NCI-H146 treated with DMSO at 0.1 percent for 48 hours (cell line): ENCODE data around the gene CYP2E1.
"Not testable (repeated sequence)": the region's sequence is repeated elsewhere in the genome, so short reads cannot be mapped to it uniquely, and the experiment has no call there.

Experiments used
- DNase-seq: peaks from one replicate; lab custom pipeline; 2025; ENCODE audit not compliant: unreplicated experiment; lab: John Stamatoyannopoulos, UW

Gene CYP2E1

GRCh38 chr10:133528296-133528844, 1.2 kb downstream of the CYP2E1 start:
- DNase-seq, result no peak

DNA sequence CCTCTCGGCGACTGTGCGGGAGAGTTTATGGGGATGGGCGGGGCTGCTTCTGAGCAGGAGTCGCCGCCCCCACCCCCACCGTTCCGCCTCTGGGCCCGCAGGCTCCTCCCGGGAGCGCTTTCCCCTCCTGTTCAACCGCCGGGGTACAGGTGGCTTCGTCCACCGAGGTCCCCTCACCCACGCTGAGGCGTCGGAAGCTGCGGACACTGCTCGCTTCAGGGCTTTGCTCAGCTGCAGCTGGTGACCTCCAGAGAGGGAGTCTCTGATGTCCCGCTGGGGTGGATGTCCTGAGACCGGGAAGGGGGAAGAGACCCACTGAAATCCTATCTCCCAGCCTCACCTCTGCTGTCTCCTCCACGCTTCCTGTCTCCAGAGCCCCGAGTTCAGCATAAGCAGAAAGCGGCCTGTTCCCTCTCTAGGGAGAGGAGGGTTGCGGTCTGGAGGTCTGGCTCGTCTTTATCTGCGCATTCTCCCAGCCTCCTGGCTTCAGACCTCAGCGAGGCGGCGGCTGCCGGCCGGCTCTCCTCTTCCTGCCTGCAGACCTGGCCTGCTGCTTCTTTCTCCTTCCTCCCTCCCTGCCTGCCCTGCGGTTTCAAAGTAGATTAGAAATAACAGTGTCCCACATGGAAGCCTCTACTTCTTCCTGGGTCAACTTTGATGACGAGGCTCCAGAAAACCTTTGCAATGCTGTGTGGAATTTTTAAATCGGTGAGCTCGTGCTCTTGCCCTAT, 1.8 kb downstream of the CYP2E1 start:
- no peak for DNase-seq

DNA sequence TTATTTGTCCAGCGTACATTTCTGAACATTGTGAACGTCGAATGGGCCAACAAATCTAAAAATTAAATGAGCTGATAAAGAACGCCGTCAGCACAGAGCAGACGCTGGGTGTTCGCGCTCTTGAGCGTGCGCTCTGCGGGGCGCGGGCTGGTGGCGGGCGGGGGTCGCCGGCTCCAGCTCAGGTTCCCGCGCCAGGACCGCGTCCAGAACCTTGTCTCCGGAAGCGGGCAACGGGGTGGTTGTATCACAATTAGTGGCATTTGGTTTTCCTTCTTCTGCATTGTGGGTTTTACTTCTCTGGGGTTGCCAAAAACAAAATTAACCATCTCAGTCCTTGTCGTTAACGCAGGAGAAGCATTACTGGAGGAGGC, 2.4 kb downstream of the CYP2E1 start:
- no peak for DNase-seq

DNA sequence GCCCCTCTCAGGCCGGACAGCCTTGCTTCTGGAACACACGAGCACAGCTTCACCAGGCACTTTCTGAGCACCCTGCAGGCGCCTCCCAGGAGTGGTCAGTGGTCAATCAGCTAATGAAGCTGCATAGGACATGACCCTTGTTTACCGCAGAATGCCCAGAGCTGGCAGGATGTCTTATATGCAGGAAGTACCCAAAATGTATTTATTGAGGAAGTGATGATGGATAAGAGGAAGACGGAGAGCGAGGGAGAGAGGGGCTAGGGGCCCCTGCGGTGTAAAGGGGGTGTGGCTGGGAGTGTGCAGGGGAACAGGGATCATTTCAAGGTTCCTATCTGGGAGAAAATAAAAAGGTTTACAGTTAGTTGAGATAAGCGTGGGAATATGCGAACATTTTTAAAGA, 3.3 kb downstream of the CYP2E1 start:
- DNase-seq, result no peak

DNA sequence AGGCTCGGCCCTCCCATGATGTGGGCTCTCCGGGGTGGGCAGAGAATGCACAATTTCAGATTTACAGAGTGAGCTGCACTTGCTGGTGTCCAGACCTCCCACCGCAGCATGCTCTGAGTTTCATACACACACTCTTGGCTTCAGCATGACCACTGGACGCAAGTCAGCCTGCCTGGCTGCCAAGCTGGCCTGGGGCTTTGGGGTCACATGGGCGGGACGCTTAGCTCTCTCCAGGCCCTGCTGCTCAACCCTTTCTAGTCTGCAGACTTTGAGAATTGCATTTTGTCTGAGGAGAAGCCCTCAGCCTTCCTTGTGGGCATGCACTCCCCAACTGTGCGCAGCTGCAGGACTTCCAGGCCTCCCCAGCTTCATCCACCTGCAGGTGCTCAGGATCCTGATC, 5.7 kb downstream of the CYP2E1 start:
- no peak for DNase-seq

DNA sequence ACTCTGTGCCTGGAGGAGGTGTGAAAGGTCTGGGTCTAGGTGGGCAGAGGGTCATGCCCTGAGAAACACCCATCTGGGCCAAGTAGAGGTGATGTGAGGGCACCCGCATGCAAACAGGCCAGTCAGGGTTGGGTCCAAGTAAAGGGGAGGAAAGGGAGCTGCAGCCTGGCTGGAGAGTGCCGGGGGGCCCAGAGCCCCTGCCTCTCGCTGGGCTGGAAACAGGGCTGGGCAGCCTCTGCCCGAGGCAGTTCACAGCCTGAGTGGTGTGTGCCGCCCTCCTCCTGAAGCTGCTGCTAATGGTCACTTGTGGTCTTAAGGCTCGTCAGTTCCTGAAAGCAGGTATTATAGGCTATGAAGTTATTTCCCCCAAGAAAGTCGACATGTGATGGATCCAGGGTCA, 7.3 kb downstream of the CYP2E1 start:
- no peak for DNase-seq

- DNase-seq, result no peak
Observed at GRCh38 chr10:133536198-133536597, 9.0 kb downstream of the CYP2E1 start.

DNA sequence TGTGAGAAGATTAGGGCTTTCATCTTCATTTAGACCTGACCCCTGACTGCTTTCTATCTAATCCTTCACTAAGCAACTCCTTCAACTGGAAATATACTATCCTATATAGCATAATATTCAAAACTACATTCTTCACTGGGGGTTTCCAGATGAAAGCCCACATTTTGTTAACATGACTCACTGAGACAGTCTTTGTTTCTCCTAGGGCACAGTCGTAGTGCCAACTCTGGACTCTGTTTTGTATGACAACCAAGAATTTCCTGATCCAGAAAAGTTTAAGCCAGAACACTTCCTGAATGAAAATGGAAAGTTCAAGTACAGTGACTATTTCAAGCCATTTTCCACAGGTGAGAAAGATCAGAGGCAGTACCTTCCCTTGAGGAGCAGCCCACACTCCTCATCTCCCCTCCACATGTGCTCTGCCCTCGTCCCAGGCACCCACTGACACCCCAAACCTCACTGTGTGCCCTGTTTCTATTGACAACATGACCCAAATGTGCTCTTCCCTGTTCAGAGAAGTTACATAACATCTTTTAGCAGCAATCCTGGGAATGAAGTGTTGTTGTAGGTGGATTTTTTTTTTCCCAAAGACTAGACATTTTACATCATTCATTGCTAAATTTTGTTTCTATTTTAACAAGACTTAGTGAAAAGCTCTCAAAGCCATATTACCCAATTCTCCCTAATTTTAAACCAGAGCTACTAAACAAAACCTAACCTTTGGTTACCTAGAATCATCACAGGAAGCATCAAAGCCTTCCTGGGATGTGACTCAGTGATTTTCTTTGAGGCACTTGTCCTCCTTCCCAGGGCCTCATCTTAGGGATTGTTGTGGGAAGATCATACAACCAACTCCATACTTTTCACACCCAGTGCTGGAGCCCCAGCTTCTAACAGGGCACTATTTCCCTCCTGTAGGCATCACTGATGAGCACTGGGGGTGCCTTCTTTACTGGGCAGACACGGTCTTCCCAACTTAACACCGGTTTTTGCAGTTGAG, 10.7 kb downstream of the CYP2E1 start:
- DNase-seq, result no peak

DNA sequence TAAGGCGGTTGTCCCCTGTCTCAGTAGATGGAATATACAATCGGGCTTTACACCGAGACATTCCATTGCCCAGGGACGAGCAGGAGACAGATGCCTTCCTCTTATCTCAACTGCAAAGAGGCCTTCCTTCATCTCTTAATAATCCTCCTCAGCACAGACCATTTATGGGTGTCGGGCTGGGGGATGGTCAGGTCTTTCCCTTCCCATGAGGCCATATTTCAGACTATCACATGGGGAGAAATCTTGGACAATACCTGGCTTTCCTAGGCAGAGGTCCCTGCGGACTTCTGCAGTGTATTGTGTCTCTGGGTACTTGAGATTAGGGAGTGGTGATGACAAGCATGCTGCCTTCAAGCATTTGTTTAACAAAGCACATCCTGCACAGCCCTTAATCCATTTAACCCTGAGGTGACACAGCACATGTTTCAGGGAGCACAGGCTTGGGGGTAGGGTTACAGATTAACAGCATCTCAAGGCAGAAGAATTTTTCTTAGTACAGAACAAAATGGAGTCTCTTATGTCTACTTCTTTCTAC, 14.3 kb downstream of the CYP2E1 start:
- DNase-seq, result not testable (repeated sequence)

- no peak for DNase-seq
Observed at GRCh38 chr10:133544506-133544905, 17.3 kb downstream of the CYP2E1 start.

GRCh38 chr10:133554600-133554999, 27.4 kb downstream of the CYP2E1 start:
- DNase-seq, result no peak

GRCh38 chr10:133555521-133555920, 28.4 kb downstream of the CYP2E1 start:
- no peak for DNase-seq

GRCh38 chr10:133557381-133557780, 30.2 kb downstream of the CYP2E1 start:
- no peak for DNase-seq

DNA sequence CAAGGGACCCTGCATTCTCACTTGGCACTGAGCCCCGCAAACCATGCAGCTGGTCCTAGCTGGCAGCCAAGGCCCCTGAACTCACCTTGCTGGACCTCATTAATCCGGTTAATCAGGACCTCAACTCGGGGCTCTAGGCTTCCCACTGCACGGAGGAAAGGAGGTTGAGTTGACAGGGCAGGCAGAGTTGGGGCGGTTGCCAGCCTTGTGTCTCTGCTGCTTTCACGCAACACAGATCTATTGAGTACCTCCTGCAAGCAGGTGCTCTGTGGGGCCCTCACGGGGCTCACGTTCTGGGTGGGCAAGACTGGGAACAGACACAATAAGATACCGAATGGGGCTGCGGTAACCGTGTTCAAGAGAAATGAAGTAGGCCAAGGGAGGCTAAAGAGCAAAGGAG, 32.1 kb downstream of the CYP2E1 start:
- no peak for DNase-seq

DNA sequence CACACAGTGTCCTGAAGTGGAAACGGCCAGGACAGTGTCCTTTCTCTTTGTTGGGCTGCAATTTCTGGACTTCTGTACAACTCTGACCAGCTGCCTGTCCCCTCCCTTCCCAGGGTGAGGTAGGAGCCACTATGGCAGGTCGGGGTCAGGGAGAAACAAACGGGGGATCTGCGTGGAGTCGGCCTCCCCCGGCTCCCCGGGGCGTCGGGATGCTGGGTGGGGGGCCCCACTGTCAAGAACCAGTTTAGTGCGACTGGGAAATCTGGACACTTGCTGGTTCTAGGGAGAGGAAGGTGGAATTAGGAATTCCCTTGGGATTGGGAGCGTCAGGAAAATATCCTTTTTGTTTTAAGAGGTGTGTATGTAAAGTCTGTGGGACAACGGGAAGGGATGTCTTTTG, 37.7 kb downstream of the CYP2E1 start:
- DNase-seq, result no peak

DNA sequence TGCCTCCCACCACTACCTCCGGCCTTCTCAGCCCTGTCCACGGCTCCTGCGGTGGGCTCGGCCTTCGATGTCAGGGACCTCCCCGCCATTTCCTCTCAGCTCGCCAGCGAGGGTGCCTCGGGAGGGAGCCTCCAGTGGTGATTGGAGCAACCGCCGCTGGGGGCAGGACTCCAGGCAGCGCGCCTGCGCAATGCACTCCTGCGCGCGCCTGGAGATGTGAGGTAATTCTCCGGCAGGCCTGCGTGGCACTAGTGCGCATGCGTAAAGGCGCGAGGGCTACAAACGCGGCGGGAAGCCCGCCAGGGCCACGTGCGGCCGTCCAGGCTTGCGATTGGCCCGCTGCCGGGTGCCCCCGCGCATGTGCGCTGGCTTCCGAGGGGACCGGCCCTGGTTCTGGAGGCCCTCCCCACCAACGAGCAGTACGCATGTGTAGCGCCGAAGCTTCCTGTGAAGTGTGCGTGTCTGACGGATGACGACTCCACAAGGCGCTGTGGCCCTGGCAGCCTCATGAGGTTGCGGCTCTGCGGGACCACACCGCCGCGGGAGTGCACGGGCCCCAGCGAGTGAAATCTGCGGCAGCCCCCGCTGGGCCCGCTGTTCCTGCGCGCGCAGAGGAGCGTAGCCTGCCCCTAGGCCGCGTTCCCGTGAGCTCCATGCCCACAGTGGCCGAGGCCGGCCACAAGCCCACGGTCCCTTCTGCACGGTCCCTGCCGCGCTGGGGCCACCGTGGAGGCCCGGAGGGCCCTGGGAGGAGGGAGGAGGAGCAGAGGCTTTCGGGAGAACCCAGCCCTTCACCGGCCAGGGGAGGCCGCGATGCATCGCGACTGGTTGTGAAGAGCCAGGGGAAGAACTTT, 38.5 kb downstream of the CYP2E1 start, which contains the start of gene SYCE1:
Gene SYCE1 (minus strand): TSS at position 143 of the 854 bp plus-strand sequence. CDS start 54 bp downstream, at position 89.
- DNase-seq, result no peak

GRCh38 chr10:133567119-133567518, 40.0 kb downstream of the CYP2E1 start:
- DNase-seq, result no peak

DNA sequence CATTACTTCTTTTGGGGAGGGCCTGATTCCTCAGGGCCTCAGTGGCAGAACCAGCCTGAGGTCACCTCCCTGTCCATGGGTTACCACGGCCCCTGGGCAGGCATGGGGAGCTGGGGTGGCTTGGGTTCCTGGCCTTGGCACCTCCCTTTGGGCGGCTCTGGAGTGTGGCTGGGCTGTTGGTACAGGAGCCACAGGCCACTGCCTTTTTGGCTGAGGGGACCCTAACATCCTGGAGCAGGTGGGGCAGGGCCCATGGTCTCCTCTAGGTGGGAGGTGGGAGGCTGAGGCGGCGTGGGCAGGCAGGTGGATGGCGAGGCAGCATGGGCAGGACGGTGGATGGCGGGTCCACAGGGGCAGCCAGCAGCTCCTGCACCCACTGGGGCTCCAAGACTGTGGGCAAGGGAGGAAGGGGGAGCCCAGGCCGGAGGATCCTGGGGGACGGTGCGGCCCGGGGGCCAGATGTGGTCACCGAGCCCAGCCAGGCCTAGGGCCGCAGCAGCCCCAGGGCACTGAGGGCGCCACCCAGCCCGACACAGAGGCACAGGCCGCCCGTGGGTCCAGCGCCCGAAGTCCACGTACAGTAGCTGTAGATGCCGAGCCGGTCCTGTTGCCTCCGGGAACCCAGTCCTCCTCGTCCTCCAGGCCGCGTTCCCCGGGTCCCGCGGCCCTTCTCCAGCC, 40.6 kb downstream of the CYP2E1 start:
- no peak for DNase-seq

GRCh38 chr10:133568287-133568614, 41.1 kb downstream of the CYP2E1 start:
- no peak for DNase-seq
